ENCODE measurements around the gene PAX5. TPM values are rescaled to one million over a fixed set of nuclear protein-coding genes. Genes with fewer than 3 reads are reported as not detected.

PAX5 gene
- total RNA-seq, 1 experiment from 2014 or later = 6.6 TPM

GRCh38 chr9:36836486-36836885, 197.6 kb downstream of the PAX5 start:
- ChIA-PET POLR2A (no interaction called here), CTCF (interaction anchor here (1.1 to 4.3 kb wide), 3 partner anchors 17 to 26 kb away, joined by 3 to 20 read pairs (median 5); no protein-coding TSS in a partner anchor)
- no peaks in the 10 kb centered on the region for H3K27me3 Mint-ChIP-seq (ENCODE audit: low read depth)
- H3K27ac Mint-ChIP-seq = no peak overlapping the region
- no peaks in the 10 kb centered on the region for H3K9me3 Mint-ChIP-seq
- H3K4me3 Mint-ChIP-seq = no peak overlapping the region
- DNase-seq (ENCODE audit: low spot score) (no peak), ATAC-seq (no peak)
- TF ChIP-seq HMGXB4 (CRISPR knock-in tag; IDR thresholded peaks at IDR 0.05) (no peak), FOXP4 (CRISPR knock-in tag; IDR thresholded peaks at IDR 0.05) (no peak), MXD4 (CRISPR knock-in tag; IDR thresholded peaks at IDR 0.05; ENCODE audit: borderline replicate concordance) (no peak), TEAD4 (CRISPR knock-in tag; IDR thresholded peaks at IDR 0.05) (no peak), ZNF671 (CRISPR knock-in tag; IDR thresholded peaks at IDR 0.05) (no peak), NR1H2 (CRISPR knock-in tag; IDR thresholded peaks at IDR 0.05) (no peak)
- peaks cover 36% of the 10 kb centered on the region for H3K4me1 Mint-ChIP-seq
- no peaks in the 10 kb centered on the region for H3K36me3 Mint-ChIP-seq

- no peak overlapping the region for H3K4me3 Mint-ChIP-seq
- CTCF ChIA-PET = interaction anchor here (1.1 to 4.3 kb wide), 5 partner anchors 16 to 160 kb away, joined by 3 to 20 read pairs (median 5); no protein-coding TSS in a partner anchor
- ATAC-seq (no peak), DNase-seq (ENCODE audit: low spot score) (no peak)
- no peaks in the 10 kb centered on the region for H3K27me3 Mint-ChIP-seq (ENCODE audit: low read depth)
- H3K36me3 Mint-ChIP-seq = no peaks in the 10 kb centered on the region
- no peaks in the 10 kb centered on the region for H3K9me3 Mint-ChIP-seq
- TF ChIP-seq JUN (CRISPR knock-in tag; IDR thresholded peaks at IDR 0.05) = no peak
- no peak for TF ChIP-seq ETV6 (CRISPR knock-in tag; IDR thresholded peaks at IDR 0.05)
- TF ChIP-seq ELF4 (CRISPR knock-in tag; IDR thresholded peaks at IDR 0.05; ENCODE audit: low read depth) = no peak
- TF ChIP-seq NR3C1 (CRISPR knock-in tag; conservative IDR thresholded peaks at IDR 0.05; ENCODE audit: low read depth) = no peak
- TF ChIP-seq ZNF232 (CRISPR knock-in tag; IDR thresholded peaks at IDR 0.05) = no peak
- no peak for TF ChIP-seq ZNF317 (CRISPR knock-in tag; IDR thresholded peaks at IDR 0.05; ENCODE audit: borderline replicate concordance, low read depth)
- peak overlapping the region; percentile 32; the same call in 1 of the 2 replicates for H3K27ac Mint-ChIP-seq
- peaks cover 43% of the 10 kb centered on the region for H3K4me1 Mint-ChIP-seq
- POLR2A ChIA-PET = interaction anchor here (0.5 to 0.7 kb wide), 2 partner anchors 24 to 70 kb away, joined by 3 read pairs; no protein-coding TSS in a partner anchor
These were observed 198.6 kb downstream of the PAX5 start for GRCh38 chr9:36835271-36835996.

- Mint-ChIP-seq H3K36me3 (no peaks in the 10 kb centered on the region), H3K4me1 (peaks cover 43% of the 10 kb centered on the region), H3K27me3 (ENCODE audit: low read depth) (no peaks in the 10 kb centered on the region), H3K9me3 (no peaks in the 10 kb centered on the region), H3K4me3 (no peak overlapping the region), H3K27ac (no peak overlapping the region; the same call in 1 of the 2 replicates)
- POLR2A ChIA-PET = no interaction called here
- DNase-seq (ENCODE audit: low spot score) (no peak), ATAC-seq (no peak)
- TF ChIP-seq ATF6 (CRISPR knock-in tag; IDR thresholded peaks at IDR 0.05) (no peak), ELF4 (CRISPR knock-in tag; IDR thresholded peaks at IDR 0.05; ENCODE audit: low read depth) (no peak), HMGXB4 (CRISPR knock-in tag; IDR thresholded peaks at IDR 0.05) (0 out of 2 replicates have a peak, but pooled peaks have one; percentile 6), ZBTB43 (CRISPR knock-in tag; IDR thresholded peaks at IDR 0.05) (no peak)
- CTCF ChIA-PET = interaction anchor here (1.2 to 4.3 kb wide), 4 partner anchors 15 to 161 kb away, joined by 4 to 20 read pairs (median 5); no protein-coding TSS in a partner anchor
These were observed 199.3 kb downstream of the PAX5 start for GRCh38 chr9:36834736-36835135.

Measured in WTC11 (cell line).